DMS153 treated with DMSO at 0.1 percent for 48 hours (cell line): Measurements from ENCODE around the gene OR8J1.
"Not testable (repeated sequence)": the region's sequence is repeated elsewhere in the genome, so short reads cannot be mapped to it uniquely, and the experiment has no call there.

Experiments used
- DNase-seq: peaks from one replicate; lab custom pipeline; 2025; ENCODE audit not compliant: unreplicated experiment; lab: John Stamatoyannopoulos, UW

The OR8J1 gene

GRCh38 chr11:56353991-56354390 is at the start of gene OR8J1:
TSS of gene OR8J1 (plus strand) at chr11:56354291. CDS start at chr11:56360247, 5,956 bp downstream.
- no peak for DNase-seq

- DNase-seq = no peak
Measured at GRCh38 chr11:56307836-56308235, 46.3 kb upstream of the OR8J1 start.

GRCh38 chr11:56314844-56315243 is 39.2 kb upstream of the OR8J1 start, which contains the start of gene OR8K3:
TSS of gene OR8K3 (plus strand) at chr11:56315144. CDS start at chr11:56318307, 3,163 bp downstream.
- no peak for DNase-seq

GRCh38 chr11:56331861-56332491 is 22.1 kb upstream of the OR8J1 start:
- no peak for DNase-seq

GRCh38 chr11:56333156-56333555 is 20.9 kb upstream of the OR8J1 start:
- no peak for DNase-seq

GRCh38 chr11:56340289-56340688 is 13.8 kb upstream of the OR8J1 start:
- no peak for DNase-seq

- no peak for DNase-seq
Measured at GRCh38 chr11:56345739-56346138, 8.4 kb upstream of the OR8J1 start, which contains the start of gene OR8K1. TSS of gene OR8K1 (plus strand) at chr11:56346039. CDS start at chr11:56346039, 0 bp downstream.

GRCh38 chr11:56375324-56375723 is 21.2 kb downstream of the OR8J1 start, which contains the start of gene OR8U1:
TSS of gene OR8U1 (plus strand) at chr11:56375624. CDS start at chr11:56375624, 0 bp downstream.
- no peak for DNase-seq

GRCh38 chr11:56380120-56380519 is 26.0 kb downstream of the OR8J1 start:
- no peak for DNase-seq

- no peak for DNase-seq
Measured at GRCh38 chr11:56394381-56394780, 40.3 kb downstream of the OR8J1 start.

- no peak for DNase-seq
Measured at GRCh38 chr11:56396047-56396446, 42.0 kb downstream of the OR8J1 start.

- not testable (repeated sequence) for DNase-seq
Measured at GRCh38 chr11:56401858-56402461, 47.9 kb downstream of the OR8J1 start.

- no peak for DNase-seq
Measured at GRCh38 chr11:56404393-56404792, 50.3 kb downstream of the OR8J1 start.

- DNase-seq = no peak
Measured at GRCh38 chr11:56410801-56411200, 56.7 kb downstream of the OR8J1 start.
